Loucy (cell line): ENCODE results near the gene KIAA1328.

ENCODE experiments used
- H2AFZ ChIP-seq: fragments of 200-600 bp; sonication (generic); 2 replicates; pipeline ENCODE4 v1.6.0; 2016; ENCODE audit warnings: antibody characterized with exemption, mild to moderate bottlenecking, low read length, moderate library complexity
- H3F3A ChIP-seq: fragments of 200-600 bp; 2 replicates; pipeline ENCODE4 v1.6.0; 2016; ENCODE audit warnings: antibody characterized with exemption, low read depth, mild to moderate bottlenecking
- H3K27me3 ChIP-seq: fragments of 200-600 bp; sonication (generic); 2 replicates; pipeline ENCODE4 v1.6.1; 2014; ENCODE audit warnings: low read length, mild to moderate bottlenecking; ENCODE audit not compliant: insufficient read depth, poor library complexity, severe bottlenecking
- H3K36me3 ChIP-seq: fragments of 200-600 bp; sonication (generic); 2 replicates; pipeline ENCODE4 v1.6.1; 2016; ENCODE audit warnings: low read length; ENCODE audit not compliant: insufficient read depth
- H3K4me1 ChIP-seq: fragments of 200-600 bp; sonication (generic); 2 replicates; pipeline ENCODE4 v1.5.1; 2014; ENCODE audit warnings: low read length, mild to moderate bottlenecking; ENCODE audit not compliant: insufficient read depth, poor library complexity, severe bottlenecking
- H3K4me2 ChIP-seq: fragments of 200-600 bp; sonication (generic); 2 replicates; pipeline ENCODE4 v1.6.0; 2014; ENCODE audit warnings: antibody characterized with exemption, low read length, low read depth, mild to moderate bottlenecking; ENCODE audit not compliant: poor library complexity, severe bottlenecking
- H3K4me3 ChIP-seq: fragments of 200-600 bp; sonication (generic); 2 replicates; pipeline ENCODE4 v1.5.1; 2014; ENCODE audit warnings: low read length, mild to moderate bottlenecking, mixed read lengths; ENCODE audit not compliant: poor library complexity, severe bottlenecking
- H3K79me2 ChIP-seq: fragments of 200-600 bp; sonication (generic); 2 replicates; pipeline ENCODE4 v1.6.1; 2014; ENCODE audit warnings: low read length; ENCODE audit not compliant: insufficient read depth
- H3K9ac ChIP-seq: fragments of 200-600 bp; sonication (generic); 2 replicates; pipeline ENCODE4 v1.6.0; 2014; ENCODE audit warnings: mild to moderate bottlenecking, low read depth, low read length, moderate library complexity; ENCODE audit not compliant: poor library complexity, severe bottlenecking
- H3K9me2 ChIP-seq: fragments of 200-600 bp; sonication (generic); replicated peaks from 2 replicates; pipeline ENCODE4 v1.6.1; 2016; ENCODE audit warnings: low read depth, low read length, mixed read lengths
- H3K9me3 ChIP-seq: fragments of 200-600 bp; sonication (generic); 2 replicates; pipeline ENCODE4 v1.6.1; 2014; ENCODE audit warnings: mild to moderate bottlenecking, antibody characterized with exemption, low read length, low read depth; ENCODE audit not compliant: insufficient read depth
- H4K20me1 ChIP-seq: fragments of 200-600 bp; sonication (generic); 2 replicates; pipeline ENCODE4 v1.6.0; 2014; ENCODE audit warnings: antibody characterized with exemption, low read length, mild to moderate bottlenecking; ENCODE audit not compliant: insufficient read depth, poor library complexity, severe bottlenecking
- EZH2phosphoT487 ChIP-seq: fragments of 200-600 bp; IDR thresholded peaks from 2 replicates; pipeline ENCODE4 v1.6.1; 2018; ENCODE audit warnings: antibody characterized with exemption, mild to moderate bottlenecking, moderate library complexity, borderline replicate concordance
- TF ChIP-seq, protein P1 (sequence below): fragments of 200-600 bp; sonication (generic); conservative IDR thresholded peaks from 2 replicates; pipeline ENCODE4 v1.5.1; 2014; ENCODE audit warnings: mild to moderate bottlenecking, antibody characterized with exemption, low read length

Gene KIAA1328

DNA sequence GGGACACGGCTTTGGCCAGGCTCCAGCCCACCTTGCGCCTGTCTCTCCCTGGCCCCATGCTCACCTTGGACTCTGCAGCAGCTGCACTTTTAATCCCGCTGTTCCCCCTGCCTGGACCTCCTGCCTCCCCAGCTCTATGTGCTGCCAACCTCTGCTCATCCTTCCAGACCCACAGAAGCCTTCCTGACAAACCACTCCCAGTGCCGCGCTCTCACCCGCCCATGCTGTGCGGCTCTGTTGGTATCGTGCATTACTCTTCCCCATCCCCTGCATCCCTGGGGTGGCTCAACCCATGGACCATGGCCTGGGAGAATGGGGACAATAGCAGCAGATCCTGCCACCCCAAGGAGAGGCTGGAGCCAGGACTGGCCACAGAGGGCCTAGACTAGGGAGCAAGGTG is 433.1 kb downstream of the KIAA1328 start:
- no peaks in the 10 kb centered on the region for H3K9me2 ChIP-seq
- no peak overlapping the region for H3K9ac ChIP-seq
- H3K4me2 ChIP-seq: no peak overlapping the region
- no peaks in the 10 kb centered on the region for H4K20me1 ChIP-seq
- H3K4me3 ChIP-seq: no peak overlapping the region
- no peak overlapping the region for H2AFZ ChIP-seq
- H3K9me3 ChIP-seq: no peaks in the 10 kb centered on the region
- TF ChIP-seq, protein P1, sequence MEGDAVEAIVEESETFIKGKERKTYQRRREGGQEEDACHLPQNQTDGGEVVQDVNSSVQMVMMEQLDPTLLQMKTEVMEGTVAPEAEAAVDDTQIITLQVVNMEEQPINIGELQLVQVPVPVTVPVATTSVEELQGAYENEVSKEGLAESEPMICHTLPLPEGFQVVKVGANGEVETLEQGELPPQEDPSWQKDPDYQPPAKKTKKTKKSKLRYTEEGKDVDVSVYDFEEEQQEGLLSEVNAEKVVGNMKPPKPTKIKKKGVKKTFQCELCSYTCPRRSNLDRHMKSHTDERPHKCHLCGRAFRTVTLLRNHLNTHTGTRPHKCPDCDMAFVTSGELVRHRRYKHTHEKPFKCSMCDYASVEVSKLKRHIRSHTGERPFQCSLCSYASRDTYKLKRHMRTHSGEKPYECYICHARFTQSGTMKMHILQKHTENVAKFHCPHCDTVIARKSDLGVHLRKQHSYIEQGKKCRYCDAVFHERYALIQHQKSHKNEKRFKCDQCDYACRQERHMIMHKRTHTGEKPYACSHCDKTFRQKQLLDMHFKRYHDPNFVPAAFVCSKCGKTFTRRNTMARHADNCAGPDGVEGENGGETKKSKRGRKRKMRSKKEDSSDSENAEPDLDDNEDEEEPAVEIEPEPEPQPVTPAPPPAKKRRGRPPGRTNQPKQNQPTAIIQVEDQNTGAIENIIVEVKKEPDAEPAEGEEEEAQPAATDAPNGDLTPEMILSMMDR: no peak
- TF ChIP-seq EZH2phosphoT487: no peak
- no peaks in the 10 kb centered on the region for H3K36me3 ChIP-seq
- H3K79me2 ChIP-seq: no peaks in the 10 kb centered on the region
- no peaks in the 10 kb centered on the region for H3K27me3 ChIP-seq
- no peaks in the 10 kb centered on the region for H3F3A ChIP-seq
- no peaks in the 10 kb centered on the region for H3K4me1 ChIP-seq

DNA sequence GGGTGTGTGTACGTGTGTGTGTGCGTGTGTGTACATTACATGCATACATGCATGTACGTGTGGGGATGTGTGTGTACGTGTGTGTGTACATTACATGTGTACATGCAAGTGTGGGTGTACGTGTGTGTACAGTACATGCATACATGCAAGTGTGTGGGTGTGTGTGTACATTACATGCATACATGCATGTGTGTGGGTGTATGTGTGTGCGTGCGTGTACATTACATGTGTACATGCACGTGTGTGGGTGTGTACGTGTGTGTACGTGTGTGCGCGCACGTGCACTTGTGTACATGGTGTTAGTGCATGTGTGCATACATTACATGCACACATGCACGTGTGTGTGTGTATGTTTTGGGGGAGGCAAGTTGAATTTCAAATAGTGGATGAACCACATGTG is 436.0 kb downstream of the KIAA1328 start:
- Histone ChIP-seq H3K9ac (no peak overlapping the region), H3K9me2 (no peaks in the 10 kb centered on the region), H3K27me3 (no peaks in the 10 kb centered on the region), H2AFZ (no peak overlapping the region), H3K4me2 (no peak overlapping the region), H4K20me1 (no peaks in the 10 kb centered on the region), H3K79me2 (no peaks in the 10 kb centered on the region), H3K4me1 (no peaks in the 10 kb centered on the region), H3K9me3 (no peaks in the 10 kb centered on the region; the same call in 1 of the 2 replicates), H3K36me3 (no peaks in the 10 kb centered on the region), H3F3A (no peaks in the 10 kb centered on the region), H3K4me3 (no peak overlapping the region)
- no peak for TF ChIP-seq EZH2phosphoT487
- TF ChIP-seq, protein P1: no peak

DNA sequence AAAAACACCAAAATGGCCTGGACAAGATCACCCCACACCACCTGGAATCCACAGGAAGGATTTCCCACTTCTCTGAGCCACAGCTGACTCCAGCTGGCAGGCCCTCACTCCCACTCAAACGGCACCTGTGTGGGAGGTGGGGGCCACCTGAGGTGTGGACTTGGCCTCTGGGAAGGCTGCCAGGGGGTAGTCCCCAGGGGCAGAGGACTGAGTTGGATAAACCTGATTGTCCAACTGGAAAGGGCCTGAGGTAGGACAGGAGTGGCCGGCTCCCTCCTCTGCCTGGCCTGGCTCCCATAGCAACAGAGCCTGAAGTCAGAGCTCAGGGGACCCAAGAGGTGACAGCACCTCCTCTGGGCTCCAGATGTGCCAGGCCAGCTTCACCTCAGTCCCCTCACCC is 436.5 kb downstream of the KIAA1328 start:
- Histone ChIP-seq H3K36me3 (no peaks in the 10 kb centered on the region), H3K9me2 (no peaks in the 10 kb centered on the region), H3K9ac (no peak overlapping the region), H3K9me3 (no peaks in the 10 kb centered on the region; the same call in 1 of the 2 replicates), H3K4me1 (no peaks in the 10 kb centered on the region), H3F3A (no peaks in the 10 kb centered on the region), H3K4me2 (no peak overlapping the region), H2AFZ (no peak overlapping the region), H3K79me2 (no peaks in the 10 kb centered on the region), H4K20me1 (no peaks in the 10 kb centered on the region), H3K27me3 (no peaks in the 10 kb centered on the region), H3K4me3 (no peak overlapping the region)
- TF ChIP-seq, protein P1: no peak
- TF ChIP-seq EZH2phosphoT487: no peak
